Epidermal melanocyte (primary cell): ENCODE data around the gene GDI1.

Experiments used
- DNase-seq: peaks from one replicate; pipeline ENCODE4 v3.0.0; 2011; ENCODE audit warnings: low spot score; ENCODE audit not compliant: insufficient read length

GDI1 gene

GRCh38 chrX:154481195-154481594 lies 44.2 kb downstream of the GDI1 start:
- DNase-seq = no peak

GRCh38 chrX:154481911-154482601 lies 45.1 kb downstream of the GDI1 start:
- no peak for DNase-seq

GRCh38 chrX:154482786-154483185 lies 45.8 kb downstream of the GDI1 start:
- DNase-seq = no peak

GRCh38 chrX:154483325-154483724 lies 46.4 kb downstream of the GDI1 start:
- no peak for DNase-seq

- no peak for DNase-seq
Observed at GRCh38 chrX:154484255-154485149, 47.5 kb downstream of the GDI1 start.

GRCh38 chrX:154485150-154486051 lies 48.4 kb downstream of the GDI1 start:
- DNase-seq = no peak

GRCh38 chrX:154486052-154486395 lies 49.1 kb downstream of the GDI1 start:
- no peak for DNase-seq

GRCh38 chrX:154486396-154487207 lies 49.6 kb downstream of the GDI1 start, which contains the start of gene UBL4A:
UBL4A (minus strand) TSS chrX:154486615; CDS start chrX:154486584, 31 bp downstream.
- peak; percentile 55 for DNase-seq

- DNase-seq = no peak
Observed at GRCh38 chrX:154487518-154488290, 50.8 kb downstream of the GDI1 start.

GRCh38 chrX:154488336-154489075 lies 51.6 kb downstream of the GDI1 start:
- DNase-seq = no peak

GRCh38 chrX:154489182-154489581 lies 52.2 kb downstream of the GDI1 start:
- DNase-seq = no peak

GRCh38 chrX:154490021-154490413 lies 53.1 kb downstream of the GDI1 start:
- no peak for DNase-seq

- DNase-seq = peak; percentile 93
Observed at GRCh38 chrX:154490414-154491083, 53.6 kb downstream of the GDI1 start, which contains the start of gene SLC10A3. SLC10A3 (minus strand) TSS chrX:154490629; CDS start chrX:154488940, 1,689 bp downstream.
